GM21825 (cell line): Measurements from ENCODE around the gene CTDP1.
"Not testable (repeated sequence)": the region's sequence is repeated elsewhere in the genome, so short reads cannot be mapped to it uniquely, and the experiment has no call there.

Source experiments
- ATAC-seq: cut with Tn5 transposase; IDR thresholded peaks from one replicate; pipeline ENCODE4 v1.9.1; 2021; ENCODE audit warnings: mild to moderate bottlenecking, moderate library complexity; ENCODE audit not compliant: unreplicated experiment

The CTDP1 gene

DNA sequence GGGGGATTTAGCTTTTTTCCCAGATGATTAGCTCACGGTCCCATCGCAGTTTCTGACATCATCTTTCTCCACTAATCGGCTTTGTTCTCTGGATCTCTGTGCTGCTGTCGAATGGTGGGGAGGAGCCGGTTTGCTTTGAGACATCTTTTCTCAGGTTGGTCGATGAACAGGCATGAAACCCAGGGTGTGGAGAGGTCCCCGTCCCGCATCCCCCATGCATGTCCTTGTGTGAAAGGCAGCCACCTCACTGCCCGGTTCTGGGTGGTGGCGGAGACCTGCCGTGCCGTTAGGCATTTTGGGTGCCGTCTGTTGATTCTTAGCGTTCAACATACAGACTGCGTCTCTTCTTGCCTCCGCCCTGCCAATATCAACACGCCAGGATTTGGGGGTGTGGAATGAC, 57.8 kb downstream of the CTDP1 start:
- ATAC-seq: no peak

DNA sequence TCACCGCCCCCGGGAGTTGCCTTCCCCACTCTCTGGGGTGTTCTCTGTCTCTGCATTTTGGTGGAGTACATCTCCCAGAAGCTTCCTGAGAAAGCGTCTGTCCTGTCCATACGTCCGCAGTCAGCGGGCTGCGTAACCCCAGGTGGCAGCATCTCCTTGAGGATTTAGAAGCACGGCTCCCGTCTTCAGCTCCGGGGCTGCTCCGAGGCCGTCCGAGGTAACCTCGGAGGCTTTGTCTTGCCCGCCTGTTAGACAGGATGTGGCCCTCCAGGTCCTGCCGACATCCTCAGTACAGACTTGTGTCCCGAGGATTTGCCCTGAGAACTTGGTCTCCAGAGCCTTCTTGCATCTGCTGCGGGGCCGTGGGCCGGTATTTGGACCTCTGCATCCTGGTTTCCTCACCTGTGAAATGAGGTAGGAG, 58.4 kb downstream of the CTDP1 start:
- ATAC-seq: no peak

DNA sequence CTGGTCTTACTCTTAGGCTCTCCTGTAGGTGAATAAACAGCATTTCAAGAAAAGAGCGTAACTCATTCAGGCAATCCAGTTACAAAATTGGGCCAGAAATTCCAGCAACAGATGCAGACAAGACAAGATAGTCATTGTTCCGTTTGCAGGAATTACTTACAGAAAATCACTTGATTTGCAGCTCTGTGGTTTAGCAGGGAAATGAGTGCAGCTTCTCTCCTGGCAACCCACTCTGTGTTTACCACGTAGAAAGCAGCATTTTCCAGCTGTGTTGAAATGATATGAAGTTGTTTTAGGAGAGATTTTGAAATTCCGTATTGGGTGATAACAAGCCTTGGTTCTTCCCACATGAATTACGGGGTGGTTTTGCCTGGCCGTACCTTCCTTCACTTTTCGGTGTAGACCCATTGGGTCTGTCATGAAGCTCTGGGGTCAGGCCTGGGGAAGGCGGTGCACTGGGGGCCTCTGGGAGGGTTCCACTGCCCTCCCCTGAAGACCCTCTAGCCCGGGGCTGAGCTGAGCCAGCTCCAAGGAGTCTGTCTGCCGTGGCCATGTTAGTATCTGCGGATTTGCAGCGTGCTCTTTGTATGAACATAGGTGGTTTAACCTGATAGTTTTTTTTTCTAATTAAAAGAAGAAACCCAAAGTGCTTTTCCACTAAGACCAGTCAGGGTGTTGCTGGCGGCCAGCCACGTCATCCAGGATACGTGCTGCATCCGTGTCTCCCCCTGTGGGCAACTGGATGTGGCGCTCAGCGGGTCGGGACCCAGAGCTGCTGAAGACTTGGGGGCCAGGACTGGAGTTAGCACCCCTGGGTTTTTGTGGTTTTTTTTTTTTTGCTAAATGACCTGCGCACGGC, 59.2 kb downstream of the CTDP1 start:
- ATAC-seq: no peak

DNA sequence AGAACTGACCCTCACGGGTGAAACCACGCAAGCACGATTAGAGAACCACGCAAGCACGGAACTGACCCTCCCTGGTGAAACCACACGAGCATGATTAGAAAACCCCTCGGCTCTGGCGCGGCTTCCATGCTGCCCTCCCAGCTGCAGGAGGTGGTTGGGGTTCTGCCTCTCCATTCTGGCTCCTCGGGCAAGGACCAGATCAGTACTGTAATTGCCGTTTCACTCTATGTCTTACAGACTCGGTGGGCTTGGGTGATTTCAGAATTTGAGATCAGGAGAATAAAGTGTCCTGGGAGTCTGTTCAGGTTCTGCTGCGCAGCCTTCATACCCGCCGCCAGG, 59.8 kb downstream of the CTDP1 start:
- no peak for ATAC-seq

DNA sequence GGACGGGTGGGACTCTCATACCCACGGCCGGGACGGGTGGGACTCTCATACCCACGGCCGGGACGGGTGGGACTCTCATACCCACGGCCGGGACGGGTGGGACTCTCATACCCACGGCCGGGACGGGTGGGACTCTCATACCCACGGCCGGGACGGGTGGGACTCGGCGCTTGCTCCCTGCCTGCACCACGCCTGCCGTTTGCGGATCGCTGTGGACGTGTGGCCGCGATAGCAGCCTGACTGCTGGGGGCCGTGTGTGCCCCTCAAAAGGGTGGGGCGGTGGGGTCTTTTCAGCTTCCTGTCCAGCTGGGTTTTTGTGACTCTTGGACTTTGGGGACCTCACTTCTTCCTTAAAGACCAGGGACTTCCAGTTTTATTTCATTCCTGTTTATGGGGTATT, 60.4 kb downstream of the CTDP1 start:
- not testable (repeated sequence) for ATAC-seq

DNA sequence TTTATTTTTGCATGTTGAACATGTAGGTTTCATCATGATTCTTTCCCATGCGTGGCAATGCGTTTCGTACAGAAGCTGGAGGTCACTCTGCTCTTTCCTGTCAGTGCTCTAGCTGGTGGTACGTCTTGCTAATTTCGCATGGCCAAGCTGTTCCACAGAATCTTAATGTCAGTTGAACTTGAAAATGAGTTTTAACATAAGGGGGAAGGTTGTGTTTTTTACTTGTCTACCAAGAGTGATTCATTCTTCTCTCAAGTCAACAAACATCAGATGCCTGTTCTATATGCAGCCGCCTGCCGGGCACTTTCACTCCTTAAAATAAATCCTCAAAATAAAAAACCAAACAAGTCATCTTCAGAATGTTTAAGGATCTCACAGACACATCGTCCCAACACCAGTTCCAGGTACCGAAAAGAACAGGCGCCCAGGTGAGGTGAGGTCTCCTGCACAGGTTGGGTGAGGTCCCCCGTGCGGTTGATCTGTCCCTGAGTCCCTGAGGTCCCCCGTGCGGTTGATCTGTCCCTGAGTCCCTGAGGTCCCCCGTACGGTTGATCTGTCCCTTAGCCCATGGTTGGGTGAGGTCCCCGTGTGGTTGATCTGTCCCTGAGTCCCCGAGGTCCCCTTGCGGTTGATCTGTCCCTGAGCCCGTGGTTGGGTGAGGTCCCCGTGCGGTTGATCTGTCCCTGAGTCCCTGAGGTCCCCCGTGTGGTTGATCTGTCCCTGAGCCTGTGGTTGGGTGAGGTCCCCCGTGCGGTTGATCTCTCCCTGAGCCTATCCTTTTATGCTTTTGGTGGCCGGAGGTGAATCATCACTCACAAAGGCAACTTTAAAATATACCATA, 61.1 kb downstream of the CTDP1 start:
- ATAC-seq: no peak

DNA sequence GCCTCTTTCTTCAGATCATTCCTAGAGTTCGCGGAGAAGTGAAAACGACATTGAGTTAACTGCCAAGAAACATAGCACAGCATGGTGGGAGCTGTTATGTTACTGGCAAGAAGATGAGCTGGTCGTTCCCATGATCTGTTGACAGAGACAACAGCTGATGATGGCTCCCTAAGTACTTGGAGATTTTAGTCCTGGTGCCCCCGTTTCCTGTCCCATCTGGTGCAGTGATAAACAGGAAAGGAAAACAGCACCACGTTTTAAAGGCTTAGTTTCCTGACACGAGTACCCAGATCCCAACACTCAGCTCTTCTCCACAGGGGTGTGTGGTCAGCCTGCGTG, 61.7 kb downstream of the CTDP1 start:
- no peak for ATAC-seq

DNA sequence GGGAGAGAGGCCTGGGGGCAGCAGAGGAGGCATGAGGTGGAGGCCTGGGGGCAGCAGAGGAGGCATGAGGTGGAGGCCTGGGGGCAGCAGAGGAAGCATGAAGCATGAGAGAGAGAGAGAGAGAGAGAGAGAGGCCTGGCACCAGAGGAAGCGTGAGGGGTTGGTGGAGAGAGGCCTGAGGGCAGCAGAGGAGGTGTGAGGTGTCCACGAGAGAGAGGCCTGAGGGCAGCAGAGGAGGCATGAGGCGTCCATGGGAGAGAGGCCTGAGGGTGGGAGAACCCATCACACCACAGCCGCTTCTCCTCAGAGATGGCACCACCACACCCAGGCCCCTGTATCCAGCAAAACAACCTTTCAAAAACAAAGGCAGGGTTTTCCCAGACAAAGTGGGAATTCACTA, 62.5 kb downstream of the CTDP1 start:
- ATAC-seq: no peak

DNA sequence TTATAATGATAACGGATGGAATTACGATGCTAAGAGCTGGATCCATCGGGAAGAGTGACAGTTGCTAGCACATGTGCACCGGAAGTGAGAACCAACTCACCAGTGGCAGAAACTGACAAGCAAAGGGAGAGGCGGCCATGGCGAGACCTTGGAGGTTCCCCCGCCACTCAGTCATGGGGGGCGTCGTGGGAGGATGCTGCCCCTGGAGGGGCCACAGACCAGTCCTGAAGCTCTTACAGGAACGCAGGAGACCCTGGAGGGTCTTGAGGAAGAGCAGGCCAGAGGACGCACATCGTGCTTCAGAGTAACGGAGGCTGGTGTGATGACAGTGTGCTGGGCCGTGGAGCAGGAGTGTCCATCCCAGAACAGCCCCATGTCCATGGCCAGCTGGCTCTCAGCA, 65.0 kb downstream of the CTDP1 start:
- no peak for ATAC-seq

DNA sequence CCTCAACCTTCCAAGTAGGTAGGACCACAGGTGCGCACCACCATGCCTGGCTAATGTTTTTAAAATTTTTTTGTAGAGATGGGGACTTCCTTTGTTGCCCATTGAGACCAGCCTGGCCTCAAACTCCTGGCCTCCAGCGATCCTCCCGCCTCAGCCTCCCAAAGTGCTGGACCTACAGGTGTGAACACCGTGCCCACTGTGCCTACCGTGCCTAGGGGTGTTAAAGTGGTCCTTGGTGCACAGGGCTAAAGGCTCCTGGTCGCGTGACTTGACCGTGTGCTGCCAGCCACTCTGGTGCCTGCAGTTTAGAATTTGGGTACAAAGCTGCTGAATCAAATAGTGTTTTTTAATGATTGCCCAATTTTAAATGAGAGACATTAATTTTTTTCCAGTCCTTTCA, 67.1 kb downstream of the CTDP1 start:
- ATAC-seq: no peak

DNA sequence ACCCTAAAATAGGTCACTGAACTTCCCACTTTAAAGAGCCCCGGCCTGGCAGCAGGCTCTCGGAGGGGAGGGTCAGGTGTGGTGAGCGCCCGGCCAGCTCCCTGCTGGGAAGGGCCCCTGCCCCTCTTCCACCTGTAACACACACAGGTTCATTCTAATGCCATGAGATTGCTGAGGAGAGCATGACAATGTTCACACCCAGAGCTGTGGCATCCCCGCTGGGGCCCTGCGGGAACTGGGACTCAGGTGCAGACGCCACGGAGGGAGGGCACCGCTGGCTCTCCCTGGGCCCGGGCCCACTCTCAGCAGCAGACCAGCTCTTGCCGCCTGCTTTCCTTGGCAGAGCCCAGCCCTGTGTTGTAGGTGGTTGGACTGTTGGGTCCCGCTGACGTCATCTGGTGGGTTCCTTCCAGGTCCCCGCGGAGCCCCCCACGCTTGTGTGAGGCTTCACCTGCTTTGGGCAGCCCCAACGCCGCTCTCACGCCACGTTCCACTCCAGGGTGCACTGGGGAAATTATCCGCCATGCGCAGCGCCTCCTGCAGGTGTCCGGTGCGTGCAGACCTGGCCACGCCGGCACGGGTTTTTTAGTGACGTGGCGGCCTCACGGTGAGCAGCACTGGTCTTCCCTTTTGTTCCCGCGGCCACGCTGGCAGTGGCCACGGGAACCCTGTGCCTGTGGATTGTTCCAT, 67.7 kb downstream of the CTDP1 start:
- ATAC-seq: no peak

DNA sequence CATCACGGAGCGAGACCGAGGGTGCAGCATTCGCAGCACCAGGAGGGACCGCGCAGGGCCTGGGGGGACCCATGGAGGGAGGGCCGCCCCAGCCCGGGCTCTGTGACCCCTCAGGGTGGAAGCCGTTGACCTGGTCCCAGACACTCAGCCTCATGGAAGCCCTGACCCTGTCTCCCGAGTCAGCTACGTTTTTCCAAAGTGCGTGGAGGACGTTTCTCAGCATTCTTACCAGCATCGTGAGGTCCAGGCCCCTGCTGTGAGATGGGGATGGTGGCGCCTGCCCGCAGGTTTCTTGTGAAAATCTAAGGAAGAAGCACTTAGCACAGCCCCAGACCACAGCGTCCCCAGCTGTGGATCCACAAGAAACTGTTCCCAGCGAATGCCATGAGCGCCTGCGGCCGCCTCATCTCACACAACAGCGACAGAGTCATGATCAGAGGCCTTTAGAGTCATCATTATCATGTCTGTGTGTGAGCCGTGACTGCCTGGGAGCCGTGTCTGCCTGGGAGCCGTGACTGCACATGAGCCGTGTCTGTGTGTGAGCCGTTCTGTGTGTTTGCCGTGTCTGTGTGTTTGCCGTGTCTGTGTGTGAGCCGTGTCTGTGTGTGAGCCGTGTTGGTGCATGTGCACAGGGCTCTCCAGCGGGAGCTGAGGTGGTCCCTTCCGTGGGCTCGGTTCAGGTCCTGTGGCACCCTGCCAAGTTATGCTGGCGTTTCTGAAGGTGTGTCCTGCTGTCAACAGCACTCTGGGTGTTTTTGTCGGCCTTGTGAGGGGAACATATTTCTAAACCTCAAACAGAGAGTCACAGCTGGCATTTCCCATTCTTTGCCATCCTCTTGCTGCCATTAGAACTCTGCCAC, 68.9 kb downstream of the CTDP1 start:
- ATAC-seq: no peak

DNA sequence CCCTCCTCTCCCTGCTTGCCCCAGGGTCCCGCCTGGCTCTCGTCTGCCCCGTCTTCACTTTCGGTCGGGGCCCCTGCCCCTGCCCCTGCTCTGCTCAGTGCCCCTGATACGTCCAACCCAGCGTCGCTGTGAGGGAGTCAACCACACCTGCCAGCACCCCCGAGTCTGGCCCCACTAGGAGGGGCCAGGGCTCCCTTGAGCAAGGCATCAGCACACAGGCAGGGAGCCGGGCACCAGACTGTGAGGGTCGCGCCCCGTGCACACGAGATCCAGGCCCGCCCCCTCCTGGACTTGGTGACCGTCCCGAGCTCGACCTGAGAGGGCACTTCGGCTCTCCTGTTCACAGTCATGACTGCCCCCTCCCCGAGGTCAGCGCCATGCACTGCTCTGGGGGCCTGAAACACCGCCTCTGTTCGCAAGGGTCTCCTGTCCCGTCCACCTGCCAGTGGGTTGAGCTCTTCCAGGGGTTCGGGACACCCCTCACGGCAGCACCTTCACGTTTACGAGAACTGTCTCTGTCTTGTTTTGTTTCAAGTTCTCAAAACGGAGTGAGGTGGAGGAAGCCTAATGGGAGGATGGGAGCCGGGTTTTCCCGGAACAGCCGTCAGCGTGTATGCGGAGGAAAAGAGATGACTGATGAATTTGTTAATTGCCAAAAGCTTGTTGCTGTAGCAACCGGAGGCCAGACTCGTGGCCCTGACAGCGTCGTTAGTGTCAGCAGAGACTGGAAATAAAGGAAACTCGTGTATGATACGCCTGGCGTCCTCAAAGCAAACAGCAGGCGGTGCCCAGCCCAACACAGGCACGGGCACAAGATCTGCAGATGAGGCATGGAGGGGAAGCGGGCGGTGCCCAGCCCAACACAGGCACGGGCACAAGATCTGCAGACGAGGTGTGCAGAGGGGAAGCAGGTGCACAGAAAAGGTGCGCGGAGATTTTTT, 69.9 kb downstream of the CTDP1 start:
- no peak for ATAC-seq

DNA sequence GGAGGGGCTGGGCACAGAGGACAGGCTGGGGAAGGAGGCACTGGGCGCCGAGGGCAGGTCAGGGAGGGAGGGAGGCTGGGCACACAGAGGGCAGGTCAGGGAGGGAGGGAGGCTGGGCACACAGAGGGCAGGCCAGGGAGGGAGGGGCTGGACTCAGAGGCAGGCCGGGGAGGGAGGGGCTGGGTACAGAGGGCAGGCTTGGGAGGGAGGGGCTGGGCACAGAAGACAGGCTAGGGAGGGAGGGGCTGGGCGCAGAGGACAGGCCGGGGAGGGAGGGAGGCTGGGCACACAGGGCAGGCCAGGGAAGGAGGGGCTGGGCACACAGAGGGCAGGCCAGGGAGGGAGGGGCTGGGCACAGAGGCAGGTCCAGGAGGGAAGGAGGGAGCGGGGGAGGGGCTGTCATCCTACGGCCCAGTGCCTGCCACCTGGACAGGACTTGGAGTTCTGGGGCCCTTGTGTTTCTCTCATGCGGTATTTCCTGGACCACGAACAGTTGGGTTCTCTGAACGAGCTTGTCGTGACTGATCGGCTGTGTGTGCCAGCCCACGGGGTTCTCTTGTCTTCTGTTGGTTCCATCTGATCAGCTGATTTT, 71.5 kb downstream of the CTDP1 start:
- ATAC-seq: no peak

DNA sequence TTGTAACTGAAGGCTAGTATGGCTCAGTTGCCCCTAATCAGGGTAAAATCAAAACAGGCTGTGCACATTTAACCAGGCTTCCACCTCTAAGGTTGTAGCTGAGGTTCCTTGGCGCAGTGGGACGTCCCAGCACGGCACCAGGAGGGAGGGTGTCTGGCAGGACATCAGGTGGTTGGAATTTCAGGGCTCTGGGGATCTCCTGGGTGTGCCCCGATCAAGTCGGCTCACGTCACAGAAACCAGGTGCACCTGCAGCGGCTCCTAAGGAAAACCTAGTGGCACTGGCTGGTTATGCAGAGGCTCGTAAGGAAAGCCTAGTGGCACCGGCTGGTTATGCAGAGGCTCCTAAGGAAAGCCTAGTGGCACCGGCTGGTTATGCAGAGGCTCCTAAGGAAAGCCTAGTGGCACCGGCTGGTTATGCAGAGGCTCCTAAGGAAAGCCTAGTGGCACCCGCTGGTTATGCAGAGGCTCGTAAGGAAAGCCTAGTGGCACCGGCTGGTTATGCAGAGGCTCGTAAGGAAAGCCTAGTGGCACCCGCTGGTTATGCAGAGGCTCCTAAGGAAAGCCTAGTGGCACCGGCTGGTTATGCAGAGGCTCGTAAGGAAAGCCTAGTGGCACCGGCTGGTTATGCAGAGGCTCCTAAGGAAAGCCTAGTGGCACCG, 72.4 kb downstream of the CTDP1 start:
- ATAC-seq: not testable (repeated sequence)

DNA sequence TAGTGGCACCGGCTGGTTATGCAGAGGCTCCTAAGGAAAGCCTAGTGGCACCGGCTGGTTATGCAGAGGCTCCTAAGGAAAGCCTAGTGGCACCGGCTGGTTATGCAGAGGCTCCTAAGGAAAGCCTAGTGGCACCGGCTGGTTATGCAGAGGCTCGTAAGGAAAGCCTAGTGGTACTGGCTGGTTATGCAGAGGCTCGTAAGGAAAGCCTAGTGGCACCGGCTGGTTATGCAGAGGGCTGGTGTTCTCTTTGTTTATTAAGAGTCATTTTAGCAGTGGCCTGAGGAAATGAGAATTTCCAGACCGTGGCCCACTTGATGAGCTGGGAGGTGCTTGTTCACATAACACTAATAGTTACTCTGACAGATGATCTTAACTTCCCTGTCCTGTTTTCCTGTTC, 73.3 kb downstream of the CTDP1 start:
- ATAC-seq: not testable (repeated sequence)

DNA sequence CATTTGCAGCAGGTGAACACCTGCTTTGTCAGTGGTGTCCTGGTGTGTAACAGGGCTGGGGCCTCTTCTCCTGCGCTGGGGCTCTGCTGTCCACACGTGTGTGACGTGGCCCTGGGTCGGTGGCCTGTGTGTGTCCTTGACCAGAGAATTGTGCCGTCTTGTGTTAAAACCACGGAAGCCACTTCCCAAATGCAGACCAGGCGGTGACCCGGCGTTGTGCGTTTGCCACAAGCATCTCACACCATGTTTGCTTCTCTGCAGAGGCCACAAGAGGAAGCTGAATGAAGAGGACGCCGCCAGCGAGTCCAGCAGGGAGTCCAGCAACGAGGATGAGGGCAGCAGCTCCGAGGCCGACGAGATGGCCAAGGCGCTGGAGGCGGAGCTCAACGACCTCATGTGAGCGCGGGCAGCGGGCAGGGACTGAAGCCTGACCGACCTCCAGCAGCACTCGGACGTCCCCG, 73.8 kb downstream of the CTDP1 start:
- no peak for ATAC-seq

DNA sequence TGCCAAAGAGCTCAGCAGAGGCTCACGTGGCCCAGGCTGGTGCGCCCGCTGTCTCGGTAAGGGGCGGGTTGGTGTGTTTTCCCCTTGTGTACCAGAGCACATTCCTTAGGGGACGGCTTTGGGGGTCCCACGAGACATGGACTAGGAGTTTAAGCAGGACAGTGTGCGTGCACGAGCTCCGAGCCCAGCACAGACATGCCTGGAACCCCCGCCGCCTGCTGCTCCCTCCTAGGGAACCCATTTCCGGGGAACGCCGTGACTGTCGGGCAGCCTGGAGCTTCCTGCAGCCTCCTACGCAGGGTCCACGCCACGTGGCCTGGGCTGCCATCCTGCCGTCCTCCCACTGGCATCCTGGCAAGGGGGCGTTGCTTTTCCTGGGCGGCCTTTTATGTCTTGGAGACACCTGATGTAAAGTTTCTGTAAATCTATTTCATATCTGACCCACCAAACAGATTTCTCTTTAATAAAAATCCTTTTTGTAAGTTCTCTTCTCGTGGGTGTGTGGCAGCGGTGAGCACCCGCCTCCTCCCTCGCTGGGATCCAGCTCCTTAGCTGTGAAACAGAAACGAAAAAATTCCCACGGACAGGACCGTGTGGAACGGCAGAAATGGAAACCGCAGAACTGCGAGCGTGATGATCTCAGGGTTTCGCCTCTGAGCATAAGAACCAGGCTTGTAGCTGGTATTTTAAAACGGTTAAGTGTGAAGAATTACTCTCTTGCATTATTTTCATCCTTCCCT, 74.6 kb downstream of the CTDP1 start:
- ATAC-seq: no peak
